GM13976 (cell line): ENCODE data around the gene TEX54.

Experiments
- DNase-seq: peaks from one replicate; pipeline ENCODE4 v3.0.0; 2012; ENCODE audit warnings: low spot score
- CTCF ChIP-seq: IDR thresholded peaks from 2 replicates; pipeline ENCODE4 v1.5.1; 2012; ENCODE audit warnings: borderline replicate concordance, mild to moderate bottlenecking; ENCODE audit not compliant: insufficient read depth; ENCODE audit errors: extremely low read depth, missing control alignments, control extremely low read depth
- in situ Hi-C: fragments of 300-500 bp; cut with MboI; formaldehyde crosslinking; loops from one replicate; pipeline ENCODE4 v1.12.0; 2022; ENCODE audit warnings: low sequenced_read_pairs, mixed read lengths, inconsistent platforms; ENCODE audit not compliant: unreplicated experiment

TEX54 gene

GRCh38 chr11:62786318-62787004, 46.2 kb downstream of the TEX54 start:
- in situ Hi-C loops, result no loop called here
- TF ChIP-seq CTCF, result peak; percentile 100
- peak; percentile 94 for DNase-seq

- no peak for TF ChIP-seq CTCF
- DNase-seq, result no peak
- in situ Hi-C loops, result no loop called here
Measured at GRCh38 chr11:62782753-62783152, 49.9 kb downstream of the TEX54 start.
